GM12878 (cell line): Measurements from ENCODE around the gene CRYGD. TPM values are rescaled to one million over a fixed set of nuclear protein-coding genes. Genes with fewer than 3 reads are reported as not detected.
"Not testable (repeated sequence)": the region's sequence is repeated elsewhere in the genome, so short reads cannot be mapped to it uniquely, and the experiment has no call there.

Experiments used
- ATAC-seq: fragments of 200-7000 bp; cut with Tn5 transposase; 3 replicates; pipeline ENCODE4 v1.9.1; 2020; ENCODE audit warnings: mild to moderate bottlenecking, moderate library complexity
- BruUV-seq: library from RNA; stranded (reverse); fragments of 400-500 nt; replicated peaks from 2 replicates; lab custom pipeline; 2021; lab: Mats Ljungman, UMichigan
- CTCF ChIA-PET: fragments of 300-600 bp; sonication (Branson Sonifier 250); formaldehyde crosslinking; extraction: SDS; loops from one replicate; lab custom pipeline; 2021; ENCODE audit warnings: inconsistent platforms; lab: Yijun Ruan, JAX
- POLR2A ChIA-PET: fragments of 350-600 bp; formaldehyde crosslinking; extraction: SDS; loops from one replicate; lab custom pipeline; 2021; ENCODE audit warnings: inconsistent platforms; lab: Charles Lee
- RAD21 ChIA-PET: fragments of 300-600 bp; sonication (Branson Sonifier 250); formaldehyde crosslinking; loops from one replicate; lab custom pipeline; 2023; ENCODE audit warnings: antibody characterized with exemption; ENCODE audit not compliant: unreplicated experiment; lab: Charles Lee
- SMC1A ChIA-PET: fragments of 300-600 bp; sonication (Branson Sonifier 250); formaldehyde crosslinking; loops from one replicate; lab custom pipeline; 2023; ENCODE audit not compliant: unreplicated experiment, uncharacterized antibody; lab: Charles Lee
- DNase-seq: peaks from one replicate; pipeline ENCODE4 v3.0.0-alpha.2; 2011; ENCODE audit warnings: low read depth, low spot score
- FAIRE-seq: peaks from 3 replicates; lab custom pipeline; 2011; peaks lifted over from hg19 to GRCh38; lab: Jason Lieb, UNC
- H2AFZ ChIP-seq: 2 replicates; pipeline ENCODE4 v1.6.0; 2011; ENCODE audit warnings: low read depth, low read length, control low read depth; ENCODE audit not compliant: control insufficient read depth
- H3K27ac ChIP-seq: 2 replicates; pipeline ENCODE4 v1.5.1; 2011; ENCODE audit warnings: control low read depth; ENCODE audit not compliant: control insufficient read depth, insufficient read depth
- H3K27me3 ChIP-seq, 2 experiments: replicated peaks in 1 of 2; 2 replicates each; pipeline versions ENCODE4 v1.6.0 to v1.6.1; 2011; ENCODE audit warnings: low read length in 1 of 2; ENCODE audit not compliant: control insufficient read depth in 2 of 2, insufficient read depth in 2 of 2
- H3K36me3 ChIP-seq, 2 experiments: 2 replicates each; pipeline ENCODE4 v1.5.1; 2011; ENCODE audit warnings: low read length in 1 of 2; ENCODE audit not compliant: control insufficient read depth in 2 of 2, insufficient read depth in 2 of 2
- H3K4me1 ChIP-seq: 2 replicates; pipeline ENCODE4 v1.6.1; 2011; ENCODE audit warnings: mild to moderate bottlenecking, low read length, moderate library complexity, mixed read lengths; ENCODE audit not compliant: control insufficient read depth, insufficient read depth
- H3K4me2 ChIP-seq: 2 replicates; pipeline ENCODE4 v1.6.0; 2011; ENCODE audit warnings: control low read depth; ENCODE audit not compliant: control insufficient read depth, insufficient read depth
- H3K4me3 ChIP-seq: fragments of 200-600 bp; sonication (generic); 2 replicates; pipeline ENCODE4 v1.5.1; 2016
- H3K79me2 ChIP-seq: 2 replicates; pipeline ENCODE4 v1.6.0; 2011; ENCODE audit warnings: low read length; ENCODE audit not compliant: control insufficient read depth, insufficient read depth
- H3K9ac ChIP-seq: 2 replicates; pipeline ENCODE4 v1.8.0; 2011; ENCODE audit warnings: low read length, control low read depth, mixed read lengths; ENCODE audit not compliant: control insufficient read depth, insufficient read depth
- H3K9me3 ChIP-seq: replicated peaks from 3 replicates; pipeline ENCODE4 v1.5.1; 2011; ENCODE audit warnings: mild to moderate bottlenecking, low read length; ENCODE audit not compliant: control insufficient read depth, insufficient read depth
- H4K20me1 ChIP-seq: 2 replicates; pipeline ENCODE4 v1.6.0; 2011; ENCODE audit not compliant: control insufficient read depth, insufficient read depth
- TAF1 ChIP-seq: IDR thresholded peaks from 2 replicates; pipeline ENCODE4 v1.6.1; 2011; ENCODE audit warnings: mild to moderate bottlenecking, low read depth, low read length, borderline replicate concordance
- WGBS: methylation state at CpG from one replicate; pipeline ENCODE4 v1.1.6; 2016; ENCODE audit warnings: low lambda C conversion rate; ENCODE audit not compliant: insufficient replicate concordance, insufficient coverage; ENCODE audit errors: missing lambda C conversion rate; 5-methylcytosine and 5-hydroxymethylcytosine counted together
- in situ Hi-C: fragments of 300-500 bp; cut with MboI; formaldehyde crosslinking; loops from 9 replicates; pipeline ENCODE4 v1.14.3; 2018; ENCODE audit warnings: mixed read lengths
- intact Hi-C: fragments of 100-400 bp; cut with micrococcal nuclease; formaldehyde crosslinking; loops from one replicate; pipeline ENCODE4 v1.14.2; 2022; ENCODE audit not compliant: unreplicated experiment
- polyA plus RNA-seq, 11 experiments: library from polyadenylated mRNA; depleted of rRNA in 4 of 11; unstranded in 6 of 11; stranded (reverse) in 5 of 11; fragments of >200 nt; fragmentation: Nextera tagmentation in 4 of 11; fragmentation: Illumina TruSeq in 1 of 11; extraction: Ambion mirVana in 4 of 11; extraction: Trizol in 1 of 11; gene quantifications; 1 replicate in 1 of 11; 2 replicates in 10 of 11; pipeline versions ENCODE4 v1.2.1 to v1.2.3, GENCODE V29; 2011 to 2016; ENCODE audit warnings: inconsistent platforms in 2 of 11, missing spikeins in 2 of 11, low read depth in 1 of 11
- total RNA-seq, 4 experiments: library from RNA; depleted of rRNA in 3 of 4; stranded (reverse); fragments of >200 nt in 3 of 4; fragmentation: Illumina TruSeq in 1 of 4; extraction: Trizol in 1 of 4; gene quantifications; 2 replicates each; pipeline versions ENCODE4 v1.2.1 to v1.2.3, GENCODE V29; 2013 to 2021

CRYGD gene
- total and polyA plus RNA-seq, 10 of the 15 experiments (the other 5 are each of a cell fraction or from before 2014, with no cell fraction given), result not detected

- Histone ChIP-seq H4K20me1 (no peaks in the 10 kb centered on the region), H3K4me2 (no peak overlapping the region), H2AFZ (no peak overlapping the region), H3K9me3 (no peaks in the 10 kb centered on the region), H3K27me3 (no peaks in the 10 kb centered on the region; a peak in 1 of 4 replicates), H3K9ac (no peak overlapping the region), H3K27ac (no peak overlapping the region), H3K79me2 (no peaks in the 10 kb centered on the region), H3K4me3 (no peak overlapping the region), H3K36me3 (no peaks in the 10 kb centered on the region), H3K4me1 (no peaks in the 10 kb centered on the region)
- intact Hi-C loops, result no loop called here
- 54% methylated on average over 13 of the region's 13 CpGs for WGBS
- no peak for TF ChIP-seq TAF1
- BruUV-seq, result no TSS peak
- in situ Hi-C loops, result no loop called here
- ATAC-seq (no peak), DNase-seq (no peak), FAIRE-seq (no peak)
- SMC1A ChIA-PET, result no interaction called here
- CTCF ChIA-PET, result interaction anchor here (0.8 kb wide), 1 partner anchor 26 kb away, joined by 3 read pairs; no protein-coding TSS in a partner anchor
- RAD21 ChIA-PET, result no interaction called here
- POLR2A ChIA-PET, result interaction anchor here (0.7 kb wide), 1 partner anchor 28 kb away, joined by 3 read pairs; no protein-coding TSS in a partner anchor
These were observed 24.4 kb downstream of the CRYGD start for GRCh38 chr2:208099682-208100470.

GRCh38 chr2:208098701-208099100, 25.6 kb downstream of the CRYGD start:
- H3K4me3 ChIP-seq, DNase-seq, POLR2A ChIA-PET, H2AFZ ChIP-seq, H3K9me3 ChIP-seq, H4K20me1 ChIP-seq, H3K9ac ChIP-seq, BruUV-seq, intact Hi-C loops, H3K4me1 ChIP-seq, CTCF ChIA-PET, H3K27ac ChIP-seq, H3K27me3 ChIP-seq, in situ Hi-C loops, RAD21 ChIA-PET, ATAC-seq, H3K36me3 ChIP-seq, H3K79me2 ChIP-seq, FAIRE-seq, SMC1A ChIA-PET, H3K4me2 ChIP-seq: not testable (repeated sequence)
- 83% methylated on average over 1 of the region's 1 CpG for WGBS
